Inflammatory macrophage treated with lipopolysaccharide for 4 hours (primary cell): ENCODE data around the gene BEST4.
"Not testable (repeated sequence)": the region's sequence is repeated elsewhere in the genome, so short reads cannot be mapped to it uniquely, and the experiment has no call there.

ENCODE experiments used
- DNase-seq: peaks from one replicate; pipeline ENCODE4 v3.0.0-alpha.2; 2020

Gene BEST4

GRCh38 chr1:44819196-44819607 is 31.2 kb upstream of the BEST4 start:
- no peak for DNase-seq

DNA sequence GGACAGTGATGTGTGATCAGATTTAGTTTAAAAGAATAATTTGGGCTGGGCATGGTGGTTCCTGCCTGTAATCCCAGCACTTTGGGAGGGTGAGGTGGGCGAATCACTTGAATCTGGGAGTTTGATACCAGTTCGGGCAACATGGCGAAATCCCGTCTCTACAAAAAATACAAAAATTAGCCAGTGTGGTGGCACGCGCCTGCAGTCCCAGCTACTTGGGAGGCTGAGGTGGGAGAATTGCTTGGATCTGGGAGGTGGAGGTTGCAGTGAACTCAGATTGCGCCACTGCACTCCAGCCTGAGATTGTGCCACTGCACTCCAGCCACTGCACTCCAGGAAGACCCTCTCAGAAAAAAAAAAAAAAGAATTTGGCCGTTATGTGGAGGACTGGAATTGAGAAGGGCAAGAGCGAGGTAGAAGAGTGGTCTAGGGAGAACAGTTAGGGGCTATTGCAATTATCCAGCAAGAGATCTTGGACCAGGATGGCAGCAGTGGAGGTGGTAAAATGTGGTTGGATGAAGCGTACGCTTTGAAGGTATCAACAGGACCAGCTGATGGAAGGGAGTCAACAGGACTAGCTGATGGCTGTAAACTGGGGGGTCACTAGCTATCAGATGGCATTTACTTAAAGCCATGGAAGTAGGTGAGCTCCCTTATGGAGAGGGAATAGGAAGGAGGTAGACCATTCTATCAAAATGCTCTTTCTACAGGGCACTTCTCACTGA is 30.0 kb upstream of the BEST4 start:
- no peak for DNase-seq

DNA sequence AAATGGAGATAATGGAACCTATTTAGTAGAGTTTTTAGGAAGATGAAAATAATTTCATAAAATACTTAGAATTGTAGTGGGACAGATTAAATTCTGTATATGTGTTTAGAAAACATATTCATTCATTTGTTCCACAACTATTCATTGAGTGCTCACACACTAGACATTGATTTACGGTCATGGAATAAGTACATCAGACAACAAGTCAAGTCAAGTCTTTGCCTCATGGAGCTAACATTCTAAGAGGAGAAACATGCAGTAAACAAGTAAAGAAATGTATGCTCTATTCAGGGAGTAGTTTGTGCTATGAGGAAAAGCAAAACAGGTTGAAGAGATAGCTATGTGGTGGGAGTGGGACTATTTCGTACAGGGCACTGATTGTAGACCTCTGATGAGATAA is 29.3 kb upstream of the BEST4 start:
- DNase-seq, result no peak

- DNase-seq, result not testable (repeated sequence)
These were observed 28.0 kb upstream of the BEST4 start for GRCh38 chr1:44815926-44816325.

GRCh38 chr1:44812822-44813543 is 25.0 kb upstream of the BEST4 start:
- DNase-seq, result peak; percentile 0

GRCh38 chr1:44811234-44811633 is 23.3 kb upstream of the BEST4 start:
- no peak for DNase-seq

DNA sequence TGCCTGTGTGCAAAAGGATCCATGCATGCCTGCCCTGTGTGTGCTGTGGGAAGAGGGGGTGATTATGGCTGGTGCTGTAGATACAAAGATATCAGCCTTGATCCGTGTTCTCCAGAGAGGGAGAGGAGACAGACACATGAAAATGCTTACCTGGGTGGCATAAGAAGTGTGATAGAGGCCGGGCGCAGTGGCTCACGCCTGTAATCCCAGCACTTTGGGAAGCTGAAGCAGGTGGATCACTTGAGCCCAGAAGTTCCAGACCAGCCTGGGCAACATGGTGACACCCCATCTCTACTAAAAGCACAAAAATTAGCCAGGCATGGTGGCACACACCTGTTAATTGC is 22.8 kb upstream of the BEST4 start:
- not testable (repeated sequence) for DNase-seq

DNA sequence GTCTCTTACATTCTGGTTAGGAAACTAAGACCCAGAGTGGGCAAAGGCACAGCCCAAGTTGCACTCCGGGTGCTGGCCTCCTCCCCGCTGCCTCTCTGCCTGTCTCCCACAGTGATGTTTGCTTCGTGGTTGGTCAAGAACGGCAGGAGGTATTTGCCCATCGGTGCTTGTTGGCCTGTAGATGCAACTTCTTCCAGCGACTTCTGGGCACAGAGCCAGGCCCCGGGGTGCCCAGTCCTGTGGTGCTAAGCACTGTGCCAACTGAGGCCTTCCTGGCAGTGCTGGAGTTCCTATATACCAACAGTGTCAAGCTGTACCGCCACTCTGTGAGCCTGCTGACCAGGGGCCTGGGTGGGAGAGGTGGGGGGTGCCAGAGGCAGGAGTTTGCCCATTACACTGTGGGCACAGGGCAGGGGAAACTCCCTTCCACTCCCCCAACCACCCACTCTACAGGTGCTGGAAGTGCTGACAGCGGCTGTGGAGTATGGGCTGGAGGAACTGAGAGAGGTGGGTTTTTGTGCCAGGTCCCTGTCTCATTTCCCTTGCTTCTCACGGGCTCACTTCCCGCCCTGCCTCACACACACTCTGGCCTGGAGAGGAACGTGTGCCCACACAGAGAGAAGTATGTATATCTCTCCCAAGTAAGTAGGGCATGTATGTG is 22.3 kb upstream of the BEST4 start:
- peak; percentile 56 for DNase-seq

GRCh38 chr1:44808938-44809917 is 21.3 kb upstream of the BEST4 start:
- peak; percentile 93 for DNase-seq

GRCh38 chr1:44808063-44808937 is 20.3 kb upstream of the BEST4 start, which contains the start of gene BTBD19:
Gene BTBD19 (plus strand): TSS chr1:44808523. CDS start chr1:44808821, 298 bp downstream.
- DNase-seq, result peak; percentile 96

GRCh38 chr1:44807364-44808062 is 19.5 kb upstream of the BEST4 start:
- DNase-seq, result peak; percentile 99

- no peak for DNase-seq
These were observed 18.9 kb upstream of the BEST4 start, which contains the start of gene DYNLT4 for GRCh38 chr1:44806704-44807363. Gene DYNLT4 (minus strand): TSS chr1:44807351. CDS start chr1:44806668, 683 bp downstream.

- no peak for DNase-seq
These were observed 18.2 kb upstream of the BEST4 start for GRCh38 chr1:44806025-44806703.

DNA sequence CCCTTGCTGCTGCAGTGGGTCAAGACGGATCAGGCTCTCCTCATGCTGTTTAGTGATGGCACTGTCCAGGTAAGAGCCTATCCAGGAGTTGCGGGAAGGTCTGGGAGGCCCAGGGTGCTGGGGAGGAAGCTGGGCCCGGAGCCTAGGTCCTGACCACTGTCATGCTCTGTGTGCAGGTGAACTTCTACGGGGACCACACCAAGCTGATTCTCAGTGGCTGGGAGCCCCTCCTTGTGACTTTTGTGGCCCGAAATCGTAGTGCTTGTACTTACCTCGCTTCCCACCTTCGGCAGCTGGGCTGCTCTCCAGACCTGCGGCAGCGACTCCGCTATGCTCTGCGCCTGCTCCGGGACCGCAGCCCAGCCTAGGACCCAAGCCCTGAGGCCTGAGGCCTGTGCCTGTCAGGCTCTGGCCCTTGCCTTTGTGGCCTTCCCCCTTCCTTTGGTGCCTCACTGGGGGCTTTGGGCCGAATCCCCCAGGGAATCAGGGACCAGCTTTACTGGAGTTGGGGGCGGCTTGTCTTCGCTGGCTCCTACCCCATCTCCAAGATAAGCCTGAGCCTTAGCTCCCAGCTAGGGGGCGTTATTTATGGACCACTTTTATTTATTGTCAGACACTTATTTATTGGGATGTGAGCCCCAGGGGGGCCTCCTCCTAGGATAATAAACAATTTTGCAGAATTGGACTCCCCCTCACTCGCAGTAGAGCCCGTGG is 17.5 kb upstream of the BEST4 start:
- no peak for DNase-seq

DNA sequence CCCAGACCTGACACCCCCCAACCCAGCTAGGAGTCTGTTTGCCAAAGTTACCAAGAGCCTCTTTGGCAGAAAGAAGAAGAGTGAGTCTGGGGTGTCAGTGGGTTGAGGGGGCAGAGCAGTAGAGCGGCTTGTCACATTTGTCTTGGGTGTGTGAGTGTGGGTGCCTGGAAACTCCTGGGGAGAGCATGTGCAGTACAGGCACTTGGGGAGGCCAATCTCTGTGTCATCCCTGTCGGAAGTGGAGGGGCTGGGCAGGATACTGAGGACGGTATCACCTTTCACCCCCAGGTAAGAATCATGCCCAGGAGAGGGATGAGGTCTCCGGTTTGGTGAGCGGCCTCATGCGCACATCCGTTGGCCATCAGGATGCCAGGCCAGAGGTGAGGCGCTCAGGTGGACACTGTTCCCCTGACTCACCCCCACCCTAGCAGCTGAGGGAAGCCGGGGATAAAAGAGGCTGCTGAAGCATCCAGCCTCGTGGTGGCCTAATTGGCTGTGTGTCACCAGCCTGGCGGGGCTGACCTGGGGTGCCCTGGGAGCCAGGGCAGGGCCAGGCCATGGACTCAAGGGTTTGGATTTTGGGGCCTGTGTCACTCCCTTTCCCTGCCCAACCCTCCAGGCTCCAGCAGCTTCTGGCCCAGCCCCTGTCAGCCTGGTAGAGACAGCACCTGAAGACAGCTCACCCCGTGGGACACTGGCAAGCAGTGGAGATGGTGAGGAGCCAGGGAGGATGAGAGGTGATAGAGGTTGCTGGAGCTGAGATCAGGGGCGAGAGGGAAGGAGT is 15.5 kb upstream of the BEST4 start:
- no peak for DNase-seq

DNA sequence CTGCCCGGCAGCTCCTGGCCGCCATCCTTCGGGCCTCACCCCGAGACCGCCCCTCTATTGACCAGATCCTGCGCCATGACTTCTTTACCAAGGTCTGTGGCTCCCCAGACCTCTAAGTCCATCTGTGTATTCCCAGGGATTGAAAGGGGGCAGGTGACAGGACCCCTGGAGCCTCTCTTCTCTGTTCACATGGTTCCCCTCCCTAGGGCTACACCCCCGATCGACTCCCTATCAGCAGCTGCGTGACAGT is 15.0 kb upstream of the BEST4 start:
- no peak for DNase-seq

DNA sequence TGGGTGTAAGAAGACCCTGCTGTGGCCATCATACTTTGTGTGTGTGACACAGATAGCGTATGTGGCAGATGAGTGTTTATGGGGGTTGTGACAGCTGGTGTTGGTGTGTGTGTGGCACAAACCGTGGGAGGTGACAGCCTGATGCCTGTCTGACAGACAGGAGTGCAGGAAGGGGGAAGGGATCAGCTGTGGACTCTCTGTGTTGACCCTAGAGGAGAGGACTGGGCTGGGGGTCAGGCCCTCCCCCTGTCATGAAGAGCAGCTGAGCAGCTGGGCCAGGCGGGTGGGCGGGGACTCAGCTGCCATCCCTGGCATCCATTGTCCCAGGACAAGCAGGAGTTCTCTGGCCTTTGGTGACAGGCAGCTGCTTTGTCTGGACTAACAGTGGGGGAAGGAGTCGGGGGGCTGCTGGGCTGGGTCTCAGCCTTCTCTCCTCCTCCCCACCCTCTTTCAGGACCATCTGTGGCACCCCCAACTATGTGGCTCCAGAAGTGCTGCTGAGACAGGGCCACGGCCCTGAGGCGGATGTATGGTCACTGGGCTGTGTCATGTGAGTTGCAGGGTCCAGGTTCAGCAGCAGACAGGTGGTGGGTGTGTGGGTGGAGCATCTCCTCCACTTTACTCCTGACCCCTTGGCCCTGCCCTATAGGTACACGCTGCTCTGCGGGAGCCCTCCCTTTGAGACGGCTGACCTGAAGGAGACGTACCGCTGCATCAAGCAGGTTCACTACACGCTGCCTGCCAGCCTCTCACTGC is 14.5 kb upstream of the BEST4 start:
- DNase-seq, result no peak
